HG03442 (cell line): ENCODE measurements around the gene PIKFYVE.
"Not testable (repeated sequence)": the region's sequence is repeated elsewhere in the genome, so short reads cannot be mapped to it uniquely, and the experiment has no call there.

ENCODE experiments used
- ATAC-seq: cut with Tn5 transposase; IDR thresholded peaks from one replicate; pipeline ENCODE4 v1.9.1; 2021; ENCODE audit warnings: mild to moderate bottlenecking, moderate library complexity; ENCODE audit not compliant: unreplicated experiment

PIKFYVE gene

GRCh38 chr2:208296610-208297009, 30.6 kb downstream of the PIKFYVE start:
- ATAC-seq: no peak

- no peak for ATAC-seq
Measured at GRCh38 chr2:208297961-208298360, 31.9 kb downstream of the PIKFYVE start.

GRCh38 chr2:208300847-208301618, 35.0 kb downstream of the PIKFYVE start:
- ATAC-seq: no peak

- ATAC-seq: no peak
Measured at GRCh38 chr2:208304157-208304556, 38.1 kb downstream of the PIKFYVE start.

GRCh38 chr2:208304695-208305094, 38.6 kb downstream of the PIKFYVE start:
- no peak for ATAC-seq

- no peak for ATAC-seq
Measured at GRCh38 chr2:208306291-208306690, 40.2 kb downstream of the PIKFYVE start.

GRCh38 chr2:208311321-208311720, 45.3 kb downstream of the PIKFYVE start:
- peak; percentile 55 for ATAC-seq

GRCh38 chr2:208311954-208312353, 45.9 kb downstream of the PIKFYVE start:
- ATAC-seq: peak; percentile 68

GRCh38 chr2:208315081-208315788, 49.2 kb downstream of the PIKFYVE start:
- ATAC-seq: peak; percentile 61

- no peak for ATAC-seq
Measured at GRCh38 chr2:208318127-208318526, 52.1 kb downstream of the PIKFYVE start.

GRCh38 chr2:208319391-208319790, 53.3 kb downstream of the PIKFYVE start:
- ATAC-seq: peak; percentile 46

GRCh38 chr2:208320686-208321085, 54.6 kb downstream of the PIKFYVE start:
- ATAC-seq: peak; percentile 88

GRCh38 chr2:208326016-208326415, 60.0 kb downstream of the PIKFYVE start:
- ATAC-seq: no peak

GRCh38 chr2:208329485-208329884, 63.4 kb downstream of the PIKFYVE start:
- no peak for ATAC-seq

- no peak for ATAC-seq
Measured at GRCh38 chr2:208334230-208334629, 68.2 kb downstream of the PIKFYVE start.

GRCh38 chr2:208346756-208347155, 80.7 kb downstream of the PIKFYVE start:
- ATAC-seq: no peak

- ATAC-seq: no peak
Measured at GRCh38 chr2:208350610-208351009, 84.6 kb downstream of the PIKFYVE start.

GRCh38 chr2:208352644-208353567, 86.9 kb downstream of the PIKFYVE start:
- ATAC-seq: no peak

- no peak for ATAC-seq
Measured at GRCh38 chr2:208354964-208355381, 88.9 kb downstream of the PIKFYVE start.

GRCh38 chr2:208356420-208356819, 90.4 kb downstream of the PIKFYVE start:
- ATAC-seq: not testable (repeated sequence)
